Uterus (tissue), 4 donors: ENCODE measurements around the gene SBF2. TPM values are rescaled to one million over a fixed set of nuclear protein-coding genes. Genes with fewer than 3 reads are reported as not detected.

Experiments used
- DNase-seq, 2 donors: peaks; one replicate each; pipeline ENCODE4 v3.0.0-alpha.2; 2019 to 2020
- H3K27ac ChIP-seq, 2 donors: fragments of 200-600 bp; sonication (generic); 1 replicate in 1 of 2; 2 replicates in 1 of 2; pipeline ENCODE4 v1.5.1; 2016 to 2018
- H3K27me3 ChIP-seq, 2 donors: fragments of 200-600 bp; sonication (generic); one replicate each; pipeline ENCODE4 v1.5.1; 2018 to 2019; ENCODE audit warnings: control low read depth in 1 of 2
- H3K36me3 ChIP-seq, 2 donors: fragments of 200-600 bp; sonication (generic); one replicate each; pipeline ENCODE4 v1.5.1; 2019; ENCODE audit warnings: control low read depth in 1 of 2
- H3K4me1 ChIP-seq, 2 donors: fragments of 200-600 bp; sonication (generic); one replicate each; pipeline ENCODE4 v1.5.1; 2018 to 2019; ENCODE audit warnings: control low read depth in 1 of 2
- H3K4me3 ChIP-seq, 2 donors: fragments of 200-600 bp; sonication (generic); 1 replicate in 1 of 2; 2 replicates in 1 of 2; pipeline ENCODE4 v1.5.1; 2018 to 2019; ENCODE audit warnings: mild to moderate bottlenecking in 1 of 2
- H3K9me3 ChIP-seq, 2 donors: fragments of 200-600 bp; sonication (generic); one replicate each; pipeline ENCODE4 v1.5.1; 2019; ENCODE audit warnings: control low read depth in 1 of 2
- CTCF ChIP-seq, 4 experiments: fragments of 200-600 bp in 2 of 4; fragments of 450-650 bp in 2 of 4; sonication (generic) in 2 of 4; IDR thresholded peaks; one replicate each; pipeline ENCODE4 v1.5.1; 2016 to 2019; ENCODE audit warnings: antibody characterized with exemption in 4 of 4, mild to moderate bottlenecking in 2 of 4, moderate library complexity in 1 of 4
- POLR2A ChIP-seq, 2 donors: fragments of 450-650 bp; IDR thresholded peaks; one replicate each; pipeline ENCODE4 v1.6.1; 2016; ENCODE audit warnings: antibody characterized with exemption in 2 of 2, mild to moderate bottlenecking in 1 of 2, moderate library complexity in 1 of 2
- intact Hi-C: fragments of 100-400 bp; cut with DNase I; formaldehyde crosslinking; loops from one replicate; pipeline ENCODE4 v1.15.1; 2023; ENCODE audit warnings: low total_unique reads
- total RNA-seq, 4 donors: library from RNA; depleted of rRNA in 3 of 4; stranded (reverse); fragments of >200 nt in 3 of 4; gene quantifications; one replicate each; pipeline versions ENCODE4 v1.1.0 to v1.2.4, GENCODE V29; 2014 to 2023
- donor health status: DM: yes; HTN: yes; CAD: no.

Gene SBF2
- total RNA-seq, 4 donors from 2014 or later: 45.0 to 202 (median 98.0) TPM

GRCh38 chr11:10160350-10160749 lies 133.7 kb downstream of the SBF2 start:
- Histone ChIP-seq H3K36me3 (no peaks in the 10 kb centered on the region), H3K27me3 (no peaks in the 10 kb centered on the region), H3K9me3 (peaks cover 0 to 9% of the 10 kb centered on the region in 2 donors), H3K4me3 (no peak overlapping the region), H3K4me1 (no peaks in the 10 kb centered on the region), H3K27ac (no peak overlapping the region)
- intact Hi-C loops: no loop called here
- no peak for DNase-seq
- TF ChIP-seq POLR2A (IDR thresholded peaks at IDR 0.05) (no peak), CTCF (IDR thresholded peaks at IDR 0.05) (no peak)

- no peaks in the 10 kb centered on the region for H3K4me1 ChIP-seq
- no peak overlapping the region for H3K27ac ChIP-seq
- H3K36me3 ChIP-seq: no peaks in the 10 kb centered on the region
- no peak for DNase-seq
- peaks cover 0 to 9% of the 10 kb centered on the region in 2 donors for H3K9me3 ChIP-seq
- no peak overlapping the region for H3K4me3 ChIP-seq
- TF ChIP-seq CTCF (IDR thresholded peaks at IDR 0.05) (no peak), POLR2A (IDR thresholded peaks at IDR 0.05) (no peak)
- intact Hi-C loops: no loop called here
- no peaks in the 10 kb centered on the region for H3K27me3 ChIP-seq
Observed at GRCh38 chr11:10158461-10158860, 135.6 kb downstream of the SBF2 start.

DNA sequence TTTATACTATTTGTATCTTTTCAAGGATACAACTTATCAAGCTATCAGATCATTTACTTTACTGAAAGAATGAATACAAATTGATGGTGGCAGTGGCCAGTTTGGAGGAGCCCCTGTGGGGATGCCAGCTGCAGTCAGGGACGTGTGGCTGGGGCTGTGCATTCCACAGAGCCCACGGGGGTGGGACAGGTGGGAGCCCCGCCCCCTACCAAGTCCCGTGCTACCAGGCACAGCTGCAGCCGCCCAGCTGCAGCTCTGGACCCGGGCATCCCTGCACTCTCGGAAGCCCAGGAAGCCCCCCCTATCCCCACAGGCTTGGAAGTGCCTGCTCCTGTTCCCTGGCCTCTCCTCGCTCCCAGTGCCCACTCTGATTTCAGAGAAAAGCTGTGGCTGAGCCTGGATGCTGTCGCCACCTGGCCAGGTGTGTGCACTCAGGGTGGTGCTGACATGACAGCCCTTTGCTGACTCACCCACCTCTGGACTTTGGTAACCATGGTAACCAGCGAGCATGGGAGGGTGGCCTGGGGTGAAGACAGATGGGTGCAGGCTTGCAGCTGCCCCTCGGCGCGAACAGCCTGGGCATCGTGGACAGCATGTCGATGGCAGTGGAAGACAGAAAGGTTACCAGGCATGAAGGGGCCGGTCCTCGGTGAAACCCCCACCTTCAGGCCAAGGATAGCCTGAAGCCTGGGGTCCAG lies 138.1 kb downstream of the SBF2 start:
- H3K36me3 ChIP-seq: no peaks in the 10 kb centered on the region
- no peak overlapping the region for H3K4me3 ChIP-seq
- DNase-seq: no peak
- no peaks in the 10 kb centered on the region for H3K27me3 ChIP-seq
- peaks cover 0 to 9% of the 10 kb centered on the region in 2 donors for H3K9me3 ChIP-seq
- H3K4me1 ChIP-seq: no peaks in the 10 kb centered on the region
- no peak overlapping the region for H3K27ac ChIP-seq
- TF ChIP-seq CTCF (IDR thresholded peaks at IDR 0.05): no peak
- TF ChIP-seq POLR2A (IDR thresholded peaks at IDR 0.05): no peak
- intact Hi-C loops: no loop called here

GRCh38 chr11:10150800-10151199 lies 143.2 kb downstream of the SBF2 start:
- Histone ChIP-seq H3K27ac (no peak overlapping the region), H3K9me3 (no peaks in the 10 kb centered on the region), H3K4me3 (no peak overlapping the region), H3K36me3 (no peaks in the 10 kb centered on the region), H3K27me3 (no peaks in the 10 kb centered on the region), H3K4me1 (no peaks in the 10 kb centered on the region)
- TF ChIP-seq POLR2A (IDR thresholded peaks at IDR 0.05) (no peak), CTCF (IDR thresholded peaks at IDR 0.05) (no peak)
- no peak for DNase-seq
- intact Hi-C loops: no loop called here

- intact Hi-C loops: no loop called here
- H3K36me3 ChIP-seq: no peaks in the 10 kb centered on the region
- no peak overlapping the region for H3K27ac ChIP-seq
- H3K4me3 ChIP-seq: no peak overlapping the region
- no peaks in the 10 kb centered on the region for H3K27me3 ChIP-seq
- no peaks in the 10 kb centered on the region for H3K9me3 ChIP-seq
- no peak for DNase-seq
- TF ChIP-seq POLR2A (IDR thresholded peaks at IDR 0.05) (no peak), CTCF (IDR thresholded peaks at IDR 0.05) (no peak)
- no peaks in the 10 kb centered on the region for H3K4me1 ChIP-seq
Observed at GRCh38 chr11:10149553-10149952, 144.5 kb downstream of the SBF2 start.
